BJ (cell line): Measurements from ENCODE around the gene LMTK2. TPM values are rescaled to one million over a fixed set of nuclear protein-coding genes. Genes with fewer than 3 reads are reported as not detected.

Experiments used
- CTCF ChIA-PET: fragments of 350-600 bp; formaldehyde crosslinking; extraction: SDS; loops from one replicate; lab custom pipeline; 2021; ENCODE audit warnings: antibody characterized with exemption, inconsistent platforms; lab: Yijun Ruan, JAX
- POLR2A ChIA-PET: fragments of 300-600 bp; sonication (Branson Sonifier 250); formaldehyde crosslinking; extraction: SDS; loops from one replicate; lab custom pipeline; 2021; ENCODE audit warnings: antibody characterized with exemption; lab: Charles Lee
- DNase-seq: peaks from one replicate; pipeline ENCODE4 v3.0.0-alpha.2; 2011; ENCODE audit warnings: low read depth
- H3K27me3 ChIP-seq: 2 replicates; pipeline ENCODE4 v1.6.0; 2011; ENCODE audit warnings: low read length; ENCODE audit not compliant: control insufficient read depth, insufficient read depth
- H3K36me3 ChIP-seq: 2 replicates; pipeline ENCODE4 v1.5.1; 2011; ENCODE audit warnings: low read length; ENCODE audit not compliant: control insufficient read depth, insufficient read depth
- H3K4me3 ChIP-seq: 2 replicates; pipeline ENCODE4 v1.5.1; 2011; ENCODE audit warnings: low read depth, mild to moderate bottlenecking, control low read depth, low read length
- polyA plus RNA-seq: library from polyadenylated mRNA; depleted of rRNA; stranded (reverse); fragments of >200 nt; gene quantifications from 2 replicates; pipeline ENCODE4 v1.2.3, GENCODE V29; 2011
- TF ChIP-seq, protein P1 (sequence below): IDR thresholded peaks from 2 replicates; pipeline ENCODE4 v1.5.1; 2011; ENCODE audit warnings: low read depth, mild to moderate bottlenecking, control low read depth, inconsistent platforms, low read length, moderate library complexity; ENCODE audit not compliant: insufficient read depth

LMTK2 gene
- polyA plus RNA-seq, 1 experiment = 3.8 TPM

DNA sequence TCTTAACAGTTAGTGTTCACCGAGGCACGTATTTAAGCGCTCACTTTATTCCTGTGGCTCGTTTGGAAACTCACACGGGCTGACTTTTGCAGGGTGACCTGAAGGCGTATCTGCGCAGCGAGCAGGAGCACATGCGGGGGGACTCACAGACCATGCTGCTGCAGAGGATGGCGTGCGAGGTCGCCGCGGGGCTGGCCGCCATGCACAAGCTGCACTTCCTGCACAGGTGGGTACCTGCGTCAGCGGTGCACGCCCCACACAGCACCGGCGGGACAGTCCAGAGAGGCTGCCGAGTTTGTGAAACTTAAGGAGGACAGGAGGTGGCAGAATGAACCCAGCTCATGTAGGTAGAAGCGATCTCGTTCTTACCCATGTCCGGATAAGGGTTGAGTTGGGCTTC lies 64.8 kb downstream of the LMTK2 start:
- TF ChIP-seq, protein P1, sequence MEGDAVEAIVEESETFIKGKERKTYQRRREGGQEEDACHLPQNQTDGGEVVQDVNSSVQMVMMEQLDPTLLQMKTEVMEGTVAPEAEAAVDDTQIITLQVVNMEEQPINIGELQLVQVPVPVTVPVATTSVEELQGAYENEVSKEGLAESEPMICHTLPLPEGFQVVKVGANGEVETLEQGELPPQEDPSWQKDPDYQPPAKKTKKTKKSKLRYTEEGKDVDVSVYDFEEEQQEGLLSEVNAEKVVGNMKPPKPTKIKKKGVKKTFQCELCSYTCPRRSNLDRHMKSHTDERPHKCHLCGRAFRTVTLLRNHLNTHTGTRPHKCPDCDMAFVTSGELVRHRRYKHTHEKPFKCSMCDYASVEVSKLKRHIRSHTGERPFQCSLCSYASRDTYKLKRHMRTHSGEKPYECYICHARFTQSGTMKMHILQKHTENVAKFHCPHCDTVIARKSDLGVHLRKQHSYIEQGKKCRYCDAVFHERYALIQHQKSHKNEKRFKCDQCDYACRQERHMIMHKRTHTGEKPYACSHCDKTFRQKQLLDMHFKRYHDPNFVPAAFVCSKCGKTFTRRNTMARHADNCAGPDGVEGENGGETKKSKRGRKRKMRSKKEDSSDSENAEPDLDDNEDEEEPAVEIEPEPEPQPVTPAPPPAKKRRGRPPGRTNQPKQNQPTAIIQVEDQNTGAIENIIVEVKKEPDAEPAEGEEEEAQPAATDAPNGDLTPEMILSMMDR = no peak
- DNase-seq = no peak
- ChIA-PET POLR2A (no interaction called here), CTCF (interaction anchor here (10.5 kb wide), 1 partner anchor 151 kb away, joined by 291 read pairs; no protein-coding TSS in a partner anchor)
- Histone ChIP-seq H3K4me3 (no peak overlapping the region), H3K27me3 (no peaks in the 10 kb centered on the region), H3K36me3 (peaks cover 1% of the 10 kb centered on the region; the same call in 1 of the 2 replicates)

DNA sequence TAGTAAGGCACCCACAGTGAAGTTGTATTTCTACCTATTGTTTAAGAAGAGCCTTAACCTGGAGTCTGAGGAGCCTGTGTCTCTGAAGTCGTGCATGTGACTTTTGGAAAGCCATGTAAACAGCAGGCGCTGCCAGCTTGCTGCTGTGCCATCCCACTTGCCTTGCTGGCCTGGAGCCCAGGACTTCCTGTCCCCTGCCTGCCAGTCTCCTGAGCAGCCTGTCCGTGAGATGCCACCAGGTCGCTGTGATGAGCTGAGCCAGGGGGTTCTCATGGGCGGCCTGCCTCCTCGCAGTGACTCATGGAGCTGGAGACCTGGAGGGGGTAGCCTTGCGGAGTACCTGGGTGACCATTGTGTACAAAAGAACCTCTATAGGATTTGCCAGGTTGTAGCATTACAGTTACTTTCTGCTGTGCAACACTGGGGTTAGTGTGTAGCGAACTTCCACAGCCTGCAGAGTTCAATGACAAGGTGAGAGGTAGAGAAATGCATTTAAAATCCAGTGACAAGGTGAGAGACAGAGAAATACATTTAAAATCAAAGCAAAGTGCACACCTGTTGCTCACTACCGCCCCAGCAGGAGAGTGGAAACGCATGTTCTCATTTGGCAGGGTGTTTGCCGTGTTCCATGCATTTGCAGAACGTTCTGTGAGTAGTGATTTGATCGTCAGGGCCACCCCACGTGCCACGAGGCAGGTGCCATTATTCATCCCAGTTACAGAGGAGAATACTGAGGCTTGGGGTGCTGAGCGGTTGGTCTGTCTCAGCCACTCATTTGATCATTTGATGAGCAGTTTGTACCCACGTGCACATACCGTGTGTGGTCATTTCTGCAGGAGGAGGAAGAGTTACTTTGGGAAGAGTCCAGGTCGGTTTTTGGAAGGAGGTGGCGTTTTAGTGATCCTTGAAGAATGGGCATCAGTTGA lies 67.9 kb downstream of the LMTK2 start:
- H3K36me3 ChIP-seq = 0 out of 2 replicates have a peak, but pooled peaks cover 1% of the 10 kb centered on the region
- H3K27me3 ChIP-seq = no peaks in the 10 kb centered on the region
- TF ChIP-seq, protein P1 = no peak
- CTCF ChIA-PET = interaction anchor here (2.9 kb wide), 1 partner anchor 153 kb away, joined by 10 read pairs; no protein-coding TSS in a partner anchor
- no peak for DNase-seq
- POLR2A ChIA-PET = no interaction called here
- no peak overlapping the region for H3K4me3 ChIP-seq

DNA sequence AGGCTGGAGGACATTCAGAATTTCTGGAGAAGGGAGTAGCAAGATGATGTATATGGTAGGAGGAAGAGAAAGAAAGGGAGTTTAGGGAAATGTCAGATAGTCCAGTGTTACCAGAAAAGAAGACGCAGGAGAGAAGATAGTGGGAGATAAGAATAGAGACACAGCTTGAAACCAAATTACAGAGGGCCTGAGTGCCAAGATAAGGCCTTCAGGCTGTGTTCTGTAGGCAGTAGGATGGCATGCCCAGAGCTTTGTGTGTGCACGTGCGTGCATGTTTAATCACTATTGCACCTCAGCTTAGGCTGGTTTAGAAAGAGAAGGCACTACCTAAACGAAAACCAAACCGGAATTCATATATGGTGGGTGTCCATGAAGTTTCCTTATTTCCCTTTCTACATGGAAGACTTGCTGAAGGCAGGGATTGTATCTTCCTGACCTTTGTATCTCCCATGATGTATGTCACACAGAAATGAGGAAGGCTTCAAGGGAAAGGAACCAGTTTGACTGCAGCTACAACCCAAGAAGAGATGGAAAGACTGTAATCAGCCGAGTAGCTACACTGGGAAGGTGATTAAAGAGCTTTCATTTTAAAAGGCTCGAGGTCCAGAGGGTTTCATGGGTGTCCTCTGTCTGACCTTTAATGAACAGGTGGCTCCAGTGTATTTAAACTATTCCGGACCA lies 68.7 kb downstream of the LMTK2 start:
- DNase-seq = no peak
- POLR2A ChIA-PET = no interaction called here
- no peaks in the 10 kb centered on the region for H3K27me3 ChIP-seq
- TF ChIP-seq, protein P1 = no peak
- CTCF ChIA-PET = interaction anchor here (2.9 kb wide), 1 partner anchor 154 kb away, joined by 10 read pairs; no protein-coding TSS in a partner anchor
- 0 out of 2 replicates have a peak, but pooled peaks cover 1% of the 10 kb centered on the region for H3K36me3 ChIP-seq
- no peak overlapping the region for H3K4me3 ChIP-seq

DNA sequence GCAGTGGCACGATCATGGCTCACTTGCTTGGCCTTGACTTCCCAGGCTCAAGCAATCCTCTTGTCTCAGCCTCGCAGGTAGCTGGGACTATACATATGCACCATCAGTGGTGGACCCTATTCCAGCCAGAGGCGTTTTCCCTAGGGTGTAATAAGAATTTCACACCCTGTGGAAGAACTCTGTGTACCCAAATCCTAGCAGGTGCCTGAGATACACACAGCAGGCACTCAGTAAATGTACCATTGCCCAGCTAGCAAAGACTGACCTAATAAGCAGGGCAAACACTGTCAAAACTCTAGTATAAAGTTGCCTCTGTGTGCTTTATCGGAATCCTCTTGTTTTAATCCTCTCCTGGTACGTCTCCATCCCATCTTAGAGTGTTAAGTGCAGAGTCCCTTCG lies 70.9 kb downstream of the LMTK2 start:
- no peaks in the 10 kb centered on the region for H3K27me3 ChIP-seq
- no peak overlapping the region for H3K4me3 ChIP-seq
- TF ChIP-seq, protein P1 = no peak
- ChIA-PET POLR2A (no interaction called here), CTCF (interaction anchor here (0.9 to 6.2 kb wide), 3 partner anchors 9 to 12 kb away, joined by 3 to 50 read pairs (median 3); no protein-coding TSS in a partner anchor)
- DNase-seq = no peak
- H3K36me3 ChIP-seq = no peaks in the 10 kb centered on the region

DNA sequence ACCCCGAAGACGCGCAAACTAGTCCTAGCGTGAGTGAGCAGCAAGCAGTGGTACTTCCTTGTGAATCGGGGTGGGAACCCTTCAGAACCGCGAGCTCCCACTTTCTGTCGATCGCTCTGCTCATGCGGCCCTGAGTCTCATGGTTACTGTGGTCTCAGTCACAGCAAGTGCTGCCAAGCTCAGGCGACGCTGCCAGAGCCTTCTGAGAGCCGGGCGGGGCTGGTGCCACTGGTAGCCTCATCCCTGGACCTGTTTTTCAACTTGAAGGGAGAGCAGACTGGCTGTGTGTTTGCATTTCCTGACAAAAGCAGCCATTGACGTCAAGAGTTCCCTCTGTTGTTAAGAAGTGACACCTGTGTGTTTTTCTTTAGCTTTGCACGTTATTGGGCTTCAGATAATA lies 71.7 kb downstream of the LMTK2 start:
- Histone ChIP-seq H3K4me3 (no peak overlapping the region), H3K36me3 (no peaks in the 10 kb centered on the region), H3K27me3 (no peaks in the 10 kb centered on the region)
- POLR2A ChIA-PET = no interaction called here
- TF ChIP-seq, protein P1 = no peak
- DNase-seq = no peak
- CTCF ChIA-PET = interaction anchor here (0.9 to 6.2 kb wide), 2 partner anchors 9 to 10 kb away, joined by 3 to 50 read pairs; no protein-coding TSS in a partner anchor
